Retinal pigment epithelial cell (primary cell): Measurements from ENCODE around the gene ACTG2.

Source experiments
- DNase-seq: peaks from one replicate; pipeline ENCODE4 v3.0.0-alpha.2; 2010; ENCODE audit warnings: low read depth
- H3K4me3 ChIP-seq: 2 replicates; pipeline ENCODE4 v1.5.1; 2011; ENCODE audit warnings: mild to moderate bottlenecking, low read length, control low read depth, moderate library complexity
- CTCF ChIP-seq: conservative IDR thresholded peaks from 2 replicates; pipeline ENCODE4 v1.5.1; 2011; ENCODE audit warnings: low read depth, low read length, control low read depth, inconsistent platforms

Gene ACTG2

GRCh38 chr2:73892631-73893329 is at the start of gene ACTG2:
Gene ACTG2 (plus strand): TSS chr2:73893008. CDS start chr2:73901312, 8,304 bp downstream.
- no peak for DNase-seq
- no peak within 1 kb of the TSS for H3K4me3 ChIP-seq
- TF ChIP-seq CTCF = no peak

- no peak overlapping the region for H3K4me3 ChIP-seq
- TF ChIP-seq CTCF = no peak
- DNase-seq = no peak
These were observed 48.7 kb upstream of the ACTG2 start for GRCh38 chr2:73844087-73844486.

GRCh38 chr2:73850009-73850408 is 42.8 kb upstream of the ACTG2 start:
- H3K4me3 ChIP-seq = no peak overlapping the region
- DNase-seq = no peak
- TF ChIP-seq CTCF = no peak

GRCh38 chr2:73851274-73851673 is 41.5 kb upstream of the ACTG2 start:
- no peak for DNase-seq
- H3K4me3 ChIP-seq = no peak overlapping the region
- TF ChIP-seq CTCF = peak; percentile 48

GRCh38 chr2:73852020-73852419 is 40.8 kb upstream of the ACTG2 start:
- TF ChIP-seq CTCF = no peak
- DNase-seq = no peak
- H3K4me3 ChIP-seq = no peak overlapping the region

GRCh38 chr2:73855526-73855925 is 37.3 kb upstream of the ACTG2 start:
- DNase-seq = no peak
- H3K4me3 ChIP-seq = no peak overlapping the region
- no peak for TF ChIP-seq CTCF

- no peak overlapping the region for H3K4me3 ChIP-seq
- no peak for DNase-seq
- no peak for TF ChIP-seq CTCF
These were observed 36.6 kb upstream of the ACTG2 start for GRCh38 chr2:73856214-73856613.
